ENCODE measurements around the gene ABCA4. TPM values are rescaled to one million over a fixed set of nuclear protein-coding genes. Genes with fewer than 3 reads are reported as not detected.

Gene ABCA4
- total and polyA plus RNA-seq, 7 experiments from 2014 or later = not detected

GRCh38 chr1:93965888-93966287 is 155.1 kb downstream of the ABCA4 start:
- CTCF ChIA-PET = no interaction called here
- intact Hi-C loops (cut with micrococcal nuclease) = no loop called here
- H3K9me3 Mint-ChIP-seq = no peaks in the 10 kb centered on the region
- H3K4me3 Mint-ChIP-seq = no peak overlapping the region
- H3K27ac ChIP-seq (ENCODE audit: low read depth, low read length) = no peak overlapping the region
- DNase-seq (no peak), ATAC-seq (no peak)
- peaks cover 0 to 16% (median 6%) of the 10 kb centered on the region in 5 donors for H3K27me3 Mint-ChIP-seq
- no peaks in the 10 kb centered on the region for H3K9me3 ChIP-seq (ENCODE audit: control insufficient read depth in 2 of 3, low read length in 3 of 3)
- H3K4me1 ChIP-seq (ENCODE audit: control insufficient read depth in 2 of 2, insufficient read depth in 2 of 2, low read length in 2 of 2) = no peaks in the 10 kb centered on the region
- H3K4me1 Mint-ChIP-seq = no peaks in the 10 kb centered on the region
- no peaks in the 10 kb centered on the region for H3K27me3 ChIP-seq (ENCODE audit: control insufficient read depth in 2 of 2, insufficient read depth in 2 of 2, low read length in 2 of 2)
- no peak overlapping the region for H3K4me3 ChIP-seq (ENCODE audit: low read length)
- H3K36me3 ChIP-seq (ENCODE audit: control insufficient read depth in 2 of 3, insufficient read depth in 3 of 3, low read length in 3 of 3) = no peaks in the 10 kb centered on the region
- H3K36me3 Mint-ChIP-seq = peaks cover 0 to 5% (median 0%) of the 10 kb centered on the region in 5 donors
- POLR2A ChIA-PET = no interaction called here
- no peak overlapping the region for H3K27ac Mint-ChIP-seq

GRCh38 chr1:93965256-93965655 is 155.7 kb downstream of the ABCA4 start:
- Mint-ChIP-seq H3K4me1 (no peaks in the 10 kb centered on the region), H3K9me3 (no peaks in the 10 kb centered on the region), H3K4me3 (no peak overlapping the region), H3K27ac (no peak overlapping the region), H3K27me3 (peaks cover 0 to 16% (median 6%) of the 10 kb centered on the region in 5 donors), H3K36me3 (peaks cover 0 to 5% (median 0%) of the 10 kb centered on the region in 5 donors)
- Histone ChIP-seq H3K4me3 (ENCODE audit: low read length) (no peak overlapping the region), H3K9me3 (ENCODE audit: control insufficient read depth in 2 of 3, low read length in 3 of 3) (no peaks in the 10 kb centered on the region), H3K36me3 (ENCODE audit: control insufficient read depth in 2 of 3, insufficient read depth in 3 of 3, low read length in 3 of 3) (no peaks in the 10 kb centered on the region), H3K27me3 (ENCODE audit: control insufficient read depth in 2 of 2, insufficient read depth in 2 of 2, low read length in 2 of 2) (no peaks in the 10 kb centered on the region), H3K27ac (ENCODE audit: low read depth, low read length) (no peak overlapping the region), H3K4me1 (ENCODE audit: control insufficient read depth in 2 of 2, insufficient read depth in 2 of 2, low read length in 2 of 2) (no peaks in the 10 kb centered on the region)
- ChIA-PET POLR2A (no interaction called here), CTCF (no interaction called here)
- intact Hi-C loops (cut with micrococcal nuclease) = no loop called here
- no peak for ATAC-seq
- DNase-seq = no peak

- Histone ChIP-seq H3K27ac (ENCODE audit: low read depth, low read length) (no peak overlapping the region), H3K27me3 (ENCODE audit: control insufficient read depth in 2 of 2, insufficient read depth in 2 of 2, low read length in 2 of 2) (no peaks in the 10 kb centered on the region), H3K4me1 (ENCODE audit: control insufficient read depth in 2 of 2, insufficient read depth in 2 of 2, low read length in 2 of 2) (no peaks in the 10 kb centered on the region), H3K9me3 (ENCODE audit: control insufficient read depth in 2 of 3, low read length in 3 of 3) (no peaks in the 10 kb centered on the region), H3K4me3 (ENCODE audit: low read length) (no peak overlapping the region), H3K36me3 (ENCODE audit: control insufficient read depth in 2 of 3, insufficient read depth in 3 of 3, low read length in 3 of 3) (no peaks in the 10 kb centered on the region)
- no peak overlapping the region for H3K4me3 Mint-ChIP-seq
- POLR2A ChIA-PET = no interaction called here
- no peak for DNase-seq
- H3K4me1 Mint-ChIP-seq = no peaks in the 10 kb centered on the region
- no peak for ATAC-seq
- H3K36me3 Mint-ChIP-seq = peaks cover 0 to 5% (median 0%) of the 10 kb centered on the region in 5 donors
- intact Hi-C loops (cut with micrococcal nuclease) = no loop called here
- no peak overlapping the region for H3K27ac Mint-ChIP-seq
- CTCF ChIA-PET = no interaction called here
- no peaks in the 10 kb centered on the region for H3K9me3 Mint-ChIP-seq
- peaks cover 0 to 19% (median 5%) of the 10 kb centered on the region in 5 donors for H3K27me3 Mint-ChIP-seq
These were observed 156.2 kb downstream of the ABCA4 start for GRCh38 chr1:93964777-93965200.

GRCh38 chr1:93964096-93964776 is 156.7 kb downstream of the ABCA4 start:
- H3K36me3 ChIP-seq (ENCODE audit: control insufficient read depth in 2 of 3, insufficient read depth in 3 of 3, low read length in 3 of 3) = no peaks in the 10 kb centered on the region
- Mint-ChIP-seq H3K9me3 (peaks cover 0 to 2% (median 0%) of the 10 kb centered on the region in 11 donors), H3K27me3 (peaks cover 0 to 21% (median 8%) of the 10 kb centered on the region in 5 donors), H3K36me3 (peaks cover 0 to 5% (median 0%) of the 10 kb centered on the region in 5 donors), H3K4me1 (peaks cover 0 to 3% (median 0%) of the 10 kb centered on the region in 7 donors), H3K27ac (no peak overlapping the region), H3K4me3 (no peak overlapping the region)
- no peaks in the 10 kb centered on the region for H3K4me1 ChIP-seq (ENCODE audit: control insufficient read depth in 2 of 2, insufficient read depth in 2 of 2, low read length in 2 of 2)
- ATAC-seq = no peak
- no peak overlapping the region for H3K4me3 ChIP-seq (ENCODE audit: low read length)
- no peaks in the 10 kb centered on the region for H3K27me3 ChIP-seq (ENCODE audit: control insufficient read depth in 2 of 2, insufficient read depth in 2 of 2, low read length in 2 of 2)
- intact Hi-C loops (cut with micrococcal nuclease) = no loop called here
- H3K9me3 ChIP-seq (ENCODE audit: control insufficient read depth in 2 of 3, low read length in 3 of 3) = no peaks in the 10 kb centered on the region
- no peak for DNase-seq
- ChIA-PET CTCF (no interaction called here), POLR2A (no interaction called here)
- no peak overlapping the region for H3K27ac ChIP-seq (ENCODE audit: low read depth, low read length)

GRCh38 chr1:93963585-93963984 is 157.4 kb downstream of the ABCA4 start:
- no peaks in the 10 kb centered on the region for H3K36me3 ChIP-seq (ENCODE audit: control insufficient read depth in 2 of 3, insufficient read depth in 3 of 3, low read length in 3 of 3)
- ChIA-PET POLR2A (no interaction called here), CTCF (no interaction called here)
- peaks cover 0 to 5% (median 0%) of the 10 kb centered on the region in 5 donors for H3K36me3 Mint-ChIP-seq
- H3K27me3 Mint-ChIP-seq = peaks cover 0 to 19% (median 9%) of the 10 kb centered on the region in 5 donors
- H3K4me1 Mint-ChIP-seq = peaks cover 0 to 6% (median 0%) of the 10 kb centered on the region in 7 donors
- H3K4me1 ChIP-seq (ENCODE audit: control insufficient read depth in 2 of 2, insufficient read depth in 2 of 2, low read length in 2 of 2) = no peaks in the 10 kb centered on the region
- intact Hi-C loops (cut with micrococcal nuclease) = no loop called here
- H3K9me3 ChIP-seq (ENCODE audit: control insufficient read depth in 2 of 3, low read length in 3 of 3) = no peaks in the 10 kb centered on the region
- H3K27ac ChIP-seq (ENCODE audit: low read depth, low read length) = no peak overlapping the region
- no peak overlapping the region for H3K4me3 Mint-ChIP-seq
- peaks cover 0 to 2% (median under 1%) of the 10 kb centered on the region in 11 donors for H3K9me3 Mint-ChIP-seq
- no peak for DNase-seq
- ATAC-seq = no peak
- H3K4me3 ChIP-seq (ENCODE audit: low read length) = no peak overlapping the region
- H3K27ac Mint-ChIP-seq = no peak overlapping the region
- H3K27me3 ChIP-seq (ENCODE audit: control insufficient read depth in 2 of 2, insufficient read depth in 2 of 2, low read length in 2 of 2) = no peaks in the 10 kb centered on the region

GRCh38 chr1:93961906-93962305 is 159.0 kb downstream of the ABCA4 start:
- intact Hi-C loops (cut with micrococcal nuclease) = no loop called here
- CTCF ChIA-PET = no interaction called here
- ATAC-seq = no peak
- POLR2A ChIA-PET = no interaction called here
- H3K4me3 Mint-ChIP-seq = no peak overlapping the region
- no peaks in the 10 kb centered on the region for H3K36me3 ChIP-seq (ENCODE audit: control insufficient read depth in 2 of 3, insufficient read depth in 3 of 3, low read length in 3 of 3)
- no peaks in the 10 kb centered on the region for H3K4me1 ChIP-seq (ENCODE audit: control insufficient read depth in 2 of 2, insufficient read depth in 2 of 2, low read length in 2 of 2)
- no peak overlapping the region for H3K27ac Mint-ChIP-seq
- peaks cover 4 to 22% (median 9%) of the 10 kb centered on the region in 5 donors for H3K27me3 Mint-ChIP-seq
- no peaks in the 10 kb centered on the region for H3K9me3 ChIP-seq (ENCODE audit: control insufficient read depth in 2 of 3, low read length in 3 of 3)
- no peak for DNase-seq
- no peak overlapping the region for H3K27ac ChIP-seq (ENCODE audit: low read depth, low read length)
- H3K4me1 Mint-ChIP-seq = peaks cover 0 to 6% (median 0%) of the 10 kb centered on the region in 7 donors
- no peaks in the 10 kb centered on the region for H3K27me3 ChIP-seq (ENCODE audit: control insufficient read depth in 2 of 2, insufficient read depth in 2 of 2, low read length in 2 of 2)
- H3K9me3 Mint-ChIP-seq = peaks cover 5 to 17% (median 12%) of the 10 kb centered on the region in 11 donors
- no peak overlapping the region for H3K4me3 ChIP-seq (ENCODE audit: low read length)
- peaks cover 0 to 12% (median 9%) of the 10 kb centered on the region in 5 donors for H3K36me3 Mint-ChIP-seq

- ChIA-PET POLR2A (no interaction called here), CTCF (no interaction called here)
- ATAC-seq = no peak
- Histone ChIP-seq H3K9me3 (ENCODE audit: control insufficient read depth in 2 of 3, low read length in 3 of 3) (peaks cover 0 to 4% (median under 1%) of the 10 kb centered on the region in 3 experiments), H3K27me3 (ENCODE audit: control insufficient read depth in 2 of 2, insufficient read depth in 2 of 2, low read length in 2 of 2) (no peaks in the 10 kb centered on the region), H3K36me3 (ENCODE audit: control insufficient read depth in 2 of 3, insufficient read depth in 3 of 3, low read length in 3 of 3) (no peaks in the 10 kb centered on the region), H3K27ac (ENCODE audit: low read depth, low read length) (no peak overlapping the region), H3K4me1 (ENCODE audit: control insufficient read depth in 2 of 2, insufficient read depth in 2 of 2, low read length in 2 of 2) (no peaks in the 10 kb centered on the region), H3K4me3 (ENCODE audit: low read length) (no peak overlapping the region)
- Mint-ChIP-seq H3K27me3 (peaks cover 4 to 22% (median 9%) of the 10 kb centered on the region in 5 donors), H3K9me3 (peaks cover 7 to 19% (median 13%) of the 10 kb centered on the region in 11 donors), H3K4me1 (peaks cover 0 to 6% (median 0%) of the 10 kb centered on the region in 7 donors), H3K36me3 (peaks cover 0 to 12% (median 9%) of the 10 kb centered on the region in 5 donors), H3K4me3 (no peak overlapping the region), H3K27ac (no peak overlapping the region)
- DNase-seq = no peak
- intact Hi-C loops (cut with micrococcal nuclease) = no loop called here
These were observed 159.5 kb downstream of the ABCA4 start for GRCh38 chr1:93961443-93961842.

All from naive thymus-derived CD4-positive, alpha-beta T cell (primary cell).